Smooth muscle cell (in vitro differentiated cells): ENCODE measurements around the gene GLCCI1. TPM values are rescaled to one million over a fixed set of nuclear protein-coding genes. Genes with fewer than 3 reads are reported as not detected.

Experiments used
- DNase-seq: peaks from one replicate; lab custom pipeline; 2025; ENCODE audit not compliant: unreplicated experiment; lab: John Stamatoyannopoulos, UW
- H2AFZ ChIP-seq: fragments of 200-600 bp; sonication (generic); 2 replicates; pipeline ENCODE4 v1.6.0; 2016; ENCODE audit warnings: antibody characterized with exemption, low read depth, mild to moderate bottlenecking
- H3F3A ChIP-seq: fragments of 200-600 bp; sonication (generic); 2 replicates; pipeline ENCODE4 v1.6.0; 2017; ENCODE audit warnings: antibody characterized with exemption, low read depth
- H3K27ac ChIP-seq: fragments of 200-600 bp; sonication (generic); 2 replicates; pipeline ENCODE4 v1.5.1; 2016; ENCODE audit warnings: low read depth, mild to moderate bottlenecking
- H3K27me3 ChIP-seq: fragments of 200-600 bp; sonication (generic); 2 replicates; pipeline ENCODE4 v1.6.1; 2016; ENCODE audit warnings: low read depth, mild to moderate bottlenecking
- H3K36me3 ChIP-seq: fragments of 200-600 bp; sonication (generic); 2 replicates; pipeline ENCODE4 v1.5.1; 2016; ENCODE audit warnings: low read depth
- H3K4me1 ChIP-seq: fragments of 200-600 bp; sonication (generic); 2 replicates; pipeline ENCODE4 v1.5.1; 2016; ENCODE audit warnings: low read depth
- H3K4me2 ChIP-seq: fragments of 200-600 bp; sonication (generic); 2 replicates; pipeline ENCODE4 v1.6.0; 2016; ENCODE audit warnings: mild to moderate bottlenecking
- H3K4me3 ChIP-seq: fragments of 200-600 bp; sonication (generic); 2 replicates; pipeline ENCODE4 v1.5.1; 2016; ENCODE audit warnings: mild to moderate bottlenecking
- H3K79me2 ChIP-seq: fragments of 200-600 bp; sonication (generic); 2 replicates; pipeline ENCODE4 v1.6.0; 2016; ENCODE audit warnings: low read depth, mild to moderate bottlenecking
- H3K9ac ChIP-seq: fragments of 200-600 bp; sonication (generic); 2 replicates; pipeline ENCODE4 v1.6.0; 2016; ENCODE audit warnings: low read depth
- H3K9me3 ChIP-seq: fragments of 200-600 bp; sonication (generic); replicated peaks from 2 replicates; pipeline ENCODE4 v1.5.1; 2016; ENCODE audit warnings: low read depth
- H4K20me1 ChIP-seq: fragments of 200-600 bp; sonication (generic); 2 replicates; pipeline ENCODE4 v1.6.0; 2016; ENCODE audit warnings: low read depth
- whole genome bisulfite sequencing: methylation state at CpG from one replicate; pipeline ENCODE4 v1.1.7; 2016; ENCODE audit warnings: low lambda C conversion rate; 5-methylcytosine and 5-hydroxymethylcytosine counted together
- polyA plus RNA-seq: library from polyadenylated mRNA; unstranded; fragments of >200 nt; fragmentation: Nextera tagmentation; extraction: Ambion mirVana; gene quantifications from 2 replicates; pipeline ENCODE4 v1.2.1, GENCODE V29; 2016
- total RNA-seq: library from RNA; depleted of rRNA; stranded (reverse); fragments of >200 nt; gene quantifications from 2 replicates; pipeline ENCODE4 v1.2.3, GENCODE V29; 2014
- TF ChIP-seq, protein P1 (sequence below): fragments of 200-600 bp; sonication (generic); IDR thresholded peaks from 2 replicates; pipeline ENCODE4 v1.5.1; 2017; ENCODE audit warnings: borderline replicate concordance, mild to moderate bottlenecking, antibody characterized with exemption; ENCODE audit not compliant: insufficient read depth, poor library complexity, severe bottlenecking

The GLCCI1 gene
- total and polyA plus RNA-seq, 2 experiments from 2014 or later, result 39.0 to 69.9 TPM

DNA sequence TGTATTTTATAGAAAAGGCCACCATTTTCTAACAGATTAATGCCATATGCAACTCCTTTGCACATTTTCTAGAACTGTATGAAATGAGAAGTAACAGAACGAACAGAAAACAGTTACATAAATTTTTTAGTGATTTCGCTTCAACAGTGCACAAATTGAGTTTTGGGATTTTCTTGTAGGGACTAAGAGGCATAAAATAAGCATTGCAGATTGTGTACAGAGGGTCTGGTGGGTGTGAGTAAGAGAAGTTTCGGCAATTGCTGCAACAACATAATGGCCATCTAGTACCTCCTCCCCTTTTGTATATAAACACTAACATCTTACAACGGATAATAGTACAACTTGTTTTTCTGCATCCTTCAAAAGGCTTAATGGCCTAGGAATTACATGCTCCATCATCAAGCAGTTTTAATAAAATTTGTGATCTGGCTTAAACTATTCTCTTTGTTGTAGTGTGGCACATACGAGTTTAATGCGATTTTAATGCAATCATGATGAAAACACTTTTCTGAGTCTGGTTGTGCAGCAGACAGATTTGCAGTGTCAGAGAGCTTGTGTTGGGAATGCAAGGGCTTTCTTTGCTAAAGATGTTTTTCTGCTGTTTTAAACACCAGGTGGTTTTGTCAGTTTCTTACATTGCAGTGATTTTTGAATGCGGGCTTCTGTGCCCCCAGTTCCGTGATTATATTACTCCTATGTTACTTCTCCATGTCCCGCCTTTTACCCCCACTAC, 2.9 kb downstream of the GLCCI1 start:
- H3K36me3 ChIP-seq, result no peaks in the 10 kb centered on the region
- H3K27me3 ChIP-seq, result no peaks in the 10 kb centered on the region
- peaks cover 36% of the 10 kb centered on the region for H3K4me1 ChIP-seq
- TF ChIP-seq, protein P1, sequence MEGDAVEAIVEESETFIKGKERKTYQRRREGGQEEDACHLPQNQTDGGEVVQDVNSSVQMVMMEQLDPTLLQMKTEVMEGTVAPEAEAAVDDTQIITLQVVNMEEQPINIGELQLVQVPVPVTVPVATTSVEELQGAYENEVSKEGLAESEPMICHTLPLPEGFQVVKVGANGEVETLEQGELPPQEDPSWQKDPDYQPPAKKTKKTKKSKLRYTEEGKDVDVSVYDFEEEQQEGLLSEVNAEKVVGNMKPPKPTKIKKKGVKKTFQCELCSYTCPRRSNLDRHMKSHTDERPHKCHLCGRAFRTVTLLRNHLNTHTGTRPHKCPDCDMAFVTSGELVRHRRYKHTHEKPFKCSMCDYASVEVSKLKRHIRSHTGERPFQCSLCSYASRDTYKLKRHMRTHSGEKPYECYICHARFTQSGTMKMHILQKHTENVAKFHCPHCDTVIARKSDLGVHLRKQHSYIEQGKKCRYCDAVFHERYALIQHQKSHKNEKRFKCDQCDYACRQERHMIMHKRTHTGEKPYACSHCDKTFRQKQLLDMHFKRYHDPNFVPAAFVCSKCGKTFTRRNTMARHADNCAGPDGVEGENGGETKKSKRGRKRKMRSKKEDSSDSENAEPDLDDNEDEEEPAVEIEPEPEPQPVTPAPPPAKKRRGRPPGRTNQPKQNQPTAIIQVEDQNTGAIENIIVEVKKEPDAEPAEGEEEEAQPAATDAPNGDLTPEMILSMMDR, result no peak
- peak overlapping the region; percentile 89 for H3K4me2 ChIP-seq
- no peaks in the 10 kb centered on the region for H3K9me3 ChIP-seq
- no peak overlapping the region for H3K9ac ChIP-seq
- no peak for DNase-seq
- no peak overlapping the region for H2AFZ ChIP-seq
- no peak overlapping the region for H3K27ac ChIP-seq
- peak overlapping the region; percentile 82 for H3K4me3 ChIP-seq
- no peaks in the 10 kb centered on the region for H3F3A ChIP-seq
- WGBS, result 79% methylated on average over 9 of the region's 9 CpGs
- H3K79me2 ChIP-seq, result peaks cover 75% of the 10 kb centered on the region
- H4K20me1 ChIP-seq, result peaks cover 64% of the 10 kb centered on the region

DNA sequence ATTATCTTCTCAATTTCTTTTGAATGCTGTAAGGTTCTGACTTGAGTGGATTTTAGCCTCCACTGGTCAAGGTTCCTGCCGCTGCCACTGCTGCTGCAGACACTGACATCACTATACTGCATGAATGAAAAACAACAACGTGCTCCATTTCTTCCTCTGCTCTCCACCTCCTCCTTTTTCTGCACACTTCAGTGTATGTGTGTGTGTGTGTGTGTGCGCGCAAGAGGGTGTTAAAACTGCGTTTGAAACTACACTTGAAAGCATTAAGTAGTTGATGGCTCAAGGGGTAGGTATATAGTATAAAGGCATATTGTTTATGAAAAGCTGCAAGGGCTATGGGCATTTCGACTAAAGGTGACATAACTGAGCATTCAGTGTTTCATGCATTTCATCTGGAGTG, 3.5 kb downstream of the GLCCI1 start:
- Histone ChIP-seq H3K27me3 (no peaks in the 10 kb centered on the region), H3K4me3 (peak overlapping the region; percentile 82), H3K9ac (no peak overlapping the region), H3K27ac (no peak overlapping the region), H3F3A (no peaks in the 10 kb centered on the region), H4K20me1 (peaks cover 70% of the 10 kb centered on the region), H3K4me1 (peaks cover 36% of the 10 kb centered on the region), H3K9me3 (no peaks in the 10 kb centered on the region), H3K4me2 (peak overlapping the region; percentile 89), H3K79me2 (peaks cover 81% of the 10 kb centered on the region), H2AFZ (no peak overlapping the region), H3K36me3 (no peaks in the 10 kb centered on the region)
- no peak for DNase-seq
- whole genome bisulfite sequencing, result 57% methylated on average over 6 of the region's 6 CpGs
- TF ChIP-seq, protein P1, result no peak

DNA sequence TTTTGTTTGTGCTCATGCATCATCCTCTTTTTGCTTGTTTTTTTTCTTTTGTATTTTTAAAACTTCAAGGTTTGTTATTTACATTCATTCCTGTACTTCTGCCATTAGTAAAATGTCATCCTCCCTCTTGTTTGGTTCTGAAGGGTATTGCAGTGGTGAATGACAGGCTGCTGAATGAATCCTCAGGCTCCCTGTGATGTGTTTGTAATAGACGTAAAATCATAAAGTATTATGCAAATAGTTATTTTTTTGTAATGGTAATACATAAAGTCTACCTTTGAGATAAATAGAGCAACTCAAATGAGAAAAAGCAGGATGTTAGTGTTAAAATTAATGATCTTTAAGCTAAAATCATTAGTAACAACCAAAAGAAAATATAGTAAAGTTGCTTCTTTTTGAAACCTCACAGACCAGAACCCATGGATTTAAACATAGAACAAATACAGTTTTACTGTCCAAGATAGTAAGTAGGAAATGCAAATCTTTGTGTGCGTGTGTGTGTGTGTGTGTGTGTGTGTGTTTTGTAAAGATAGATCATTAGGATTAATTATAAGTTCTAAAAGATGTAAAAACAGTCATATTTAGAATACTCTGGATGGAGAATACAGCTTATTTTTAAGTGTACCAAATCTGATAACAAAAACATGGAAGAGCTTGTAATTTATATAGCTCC, 4.5 kb downstream of the GLCCI1 start:
- H3K9me3 ChIP-seq, result no peaks in the 10 kb centered on the region
- no peak overlapping the region for H2AFZ ChIP-seq
- H3K27me3 ChIP-seq, result no peaks in the 10 kb centered on the region
- H3K4me3 ChIP-seq, result peak overlapping the region; percentile 82
- DNase-seq, result no peak
- peak overlapping the region; percentile 89 for H3K4me2 ChIP-seq
- TF ChIP-seq, protein P1, result no peak
- WGBS, result 41% methylated on average over 2 of the region's 2 CpGs
- H3K79me2 ChIP-seq, result peaks cover 89% of the 10 kb centered on the region
- peaks cover 36% of the 10 kb centered on the region for H3K4me1 ChIP-seq
- H4K20me1 ChIP-seq, result peaks cover 79% of the 10 kb centered on the region
- no peaks in the 10 kb centered on the region for H3K36me3 ChIP-seq
- H3F3A ChIP-seq, result no peaks in the 10 kb centered on the region
- no peak overlapping the region for H3K27ac ChIP-seq
- peak overlapping the region; percentile 31 for H3K9ac ChIP-seq

DNA sequence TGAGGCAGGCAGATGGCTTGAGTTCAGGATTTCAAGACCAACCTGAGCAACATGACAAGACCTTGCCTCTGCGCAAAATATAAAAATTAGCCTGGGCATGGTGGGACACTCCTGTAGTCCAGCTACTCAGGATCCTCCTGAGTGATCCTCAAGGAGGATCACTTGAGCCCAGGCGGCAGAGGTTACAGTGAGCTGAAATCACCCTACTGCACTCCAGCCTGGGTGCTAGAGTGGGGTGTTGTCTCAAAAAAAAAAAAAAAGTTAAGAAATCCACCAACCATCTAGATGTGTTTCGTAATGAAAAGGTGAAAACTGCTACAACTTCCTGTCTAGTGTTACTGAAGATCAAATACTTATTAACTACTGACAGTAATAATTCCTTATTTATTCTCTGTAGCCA, 8.1 kb downstream of the GLCCI1 start:
- DNase-seq, result no peak
- Histone ChIP-seq H4K20me1 (peaks cover 88% of the 10 kb centered on the region), H3K27me3 (no peaks in the 10 kb centered on the region), H3K27ac (peak overlapping the region; percentile 32), H3K4me3 (no peak overlapping the region), H3K36me3 (no peaks in the 10 kb centered on the region), H3K4me1 (peaks cover 37% of the 10 kb centered on the region), H3K9ac (no peak overlapping the region), H3F3A (no peaks in the 10 kb centered on the region), H3K9me3 (no peaks in the 10 kb centered on the region), H2AFZ (no peak overlapping the region), H3K79me2 (peaks cover 98% of the 10 kb centered on the region), H3K4me2 (peak overlapping the region; percentile 34)
- 100% methylated on average over 3 of the region's 3 CpGs for WGBS
- TF ChIP-seq, protein P1, result no peak
